RWPE2 (cell line): Measurements from ENCODE around the gene BBS1.

Experiments
- ATAC-seq: fragments of 200-7000 bp; cut with Tn5 transposase; 3 replicates; pipeline ENCODE4 v1.9.1; 2021; ENCODE audit warnings: low read depth
- DNase-seq: peaks from one replicate; pipeline ENCODE4 v3.0.0-alpha.2; 2020; ENCODE audit warnings: low spot score
- H3K27ac ChIP-seq: fragments of 450-650 bp; 2 replicates; pipeline ENCODE4 v1.5.1; 2017; ENCODE audit warnings: mild to moderate bottlenecking; ENCODE audit not compliant: poor library complexity, severe bottlenecking
- H3K27me3 ChIP-seq: fragments of 250-450 bp; sonication (Bioruptor Pico); 2 replicates; pipeline ENCODE4 v1.5.1; 2021; ENCODE audit warnings: mild to moderate bottlenecking, moderate library complexity; ENCODE audit not compliant: insufficient read depth, poor library complexity, severe bottlenecking
- H3K36me3 ChIP-seq: fragments of 250-450 bp; sonication (Bioruptor Pico); 2 replicates; pipeline ENCODE4 v1.5.1; 2020; ENCODE audit warnings: low read depth, mild to moderate bottlenecking, moderate library complexity
- H3K4me1 ChIP-seq: fragments of 250-450 bp; sonication (Bioruptor Pico); 2 replicates; pipeline ENCODE4 v1.5.1; 2021; ENCODE audit warnings: mild to moderate bottlenecking, moderate library complexity; ENCODE audit not compliant: insufficient read depth, poor library complexity, severe bottlenecking
- H3K4me3 ChIP-seq: fragments of 250-450 bp; sonication (Bioruptor Pico); 2 replicates; pipeline ENCODE4 v1.5.1; 2021; ENCODE audit warnings: mild to moderate bottlenecking, moderate library complexity; ENCODE audit not compliant: severe bottlenecking
- H3K9me3 ChIP-seq: fragments of 250-450 bp; sonication (Bioruptor Pico); 2 replicates; pipeline ENCODE4 v1.5.1; 2021; ENCODE audit warnings: mild to moderate bottlenecking, moderate library complexity; ENCODE audit not compliant: severe bottlenecking
- CTCF ChIP-seq: fragments of 450-650 bp; IDR thresholded peaks from one replicate; pipeline ENCODE4 v1.5.1; 2017; ENCODE audit warnings: mild to moderate bottlenecking, moderate library complexity; ENCODE audit not compliant: poor library complexity, severe bottlenecking

BBS1 gene

GRCh38 chr11:66559866-66560676 lies 49.6 kb downstream of the BBS1 start:
- H3K27ac ChIP-seq: no peak overlapping the region
- no peaks in the 10 kb centered on the region for H3K9me3 ChIP-seq
- no peak overlapping the region for H3K4me3 ChIP-seq
- no peak for DNase-seq
- no peaks in the 10 kb centered on the region for H3K4me1 ChIP-seq
- peaks cover 3% of the 10 kb centered on the region for H3K27me3 ChIP-seq
- ATAC-seq: no peak
- TF ChIP-seq CTCF: no peak
- H3K36me3 ChIP-seq: no peaks in the 10 kb centered on the region

GRCh38 chr11:66561178-66561974 lies 50.9 kb downstream of the BBS1 start:
- Histone ChIP-seq H3K27me3 (peaks cover 3% of the 10 kb centered on the region), H3K36me3 (no peaks in the 10 kb centered on the region), H3K27ac (no peak overlapping the region), H3K4me3 (no peak overlapping the region), H3K4me1 (no peaks in the 10 kb centered on the region), H3K9me3 (no peaks in the 10 kb centered on the region)
- DNase-seq (no peak), ATAC-seq (no peak)
- no peak for TF ChIP-seq CTCF

- DNase-seq (no peak), ATAC-seq (no peak)
- TF ChIP-seq CTCF: no peak
- peaks cover 3% of the 10 kb centered on the region for H3K27me3 ChIP-seq
- no peak overlapping the region for H3K27ac ChIP-seq
- H3K4me3 ChIP-seq: no peak overlapping the region
- no peaks in the 10 kb centered on the region for H3K36me3 ChIP-seq
- H3K4me1 ChIP-seq: no peaks in the 10 kb centered on the region
- H3K9me3 ChIP-seq: no peaks in the 10 kb centered on the region
These were observed 51.5 kb downstream of the BBS1 start for GRCh38 chr11:66561975-66562248.

GRCh38 chr11:66562275-66562674 lies 51.8 kb downstream of the BBS1 start:
- H3K27ac ChIP-seq: no peak overlapping the region
- peaks cover 3% of the 10 kb centered on the region for H3K27me3 ChIP-seq
- no peaks in the 10 kb centered on the region for H3K9me3 ChIP-seq
- no peaks in the 10 kb centered on the region for H3K4me1 ChIP-seq
- no peak for TF ChIP-seq CTCF
- ATAC-seq: no peak
- no peaks in the 10 kb centered on the region for H3K36me3 ChIP-seq
- DNase-seq: no peak
- H3K4me3 ChIP-seq: no peak overlapping the region
